ENCODE data around the gene SVIL. TPM values are rescaled to one million over a fixed set of nuclear protein-coding genes. Genes with fewer than 3 reads are reported as not detected.

The SVIL gene, protein sequence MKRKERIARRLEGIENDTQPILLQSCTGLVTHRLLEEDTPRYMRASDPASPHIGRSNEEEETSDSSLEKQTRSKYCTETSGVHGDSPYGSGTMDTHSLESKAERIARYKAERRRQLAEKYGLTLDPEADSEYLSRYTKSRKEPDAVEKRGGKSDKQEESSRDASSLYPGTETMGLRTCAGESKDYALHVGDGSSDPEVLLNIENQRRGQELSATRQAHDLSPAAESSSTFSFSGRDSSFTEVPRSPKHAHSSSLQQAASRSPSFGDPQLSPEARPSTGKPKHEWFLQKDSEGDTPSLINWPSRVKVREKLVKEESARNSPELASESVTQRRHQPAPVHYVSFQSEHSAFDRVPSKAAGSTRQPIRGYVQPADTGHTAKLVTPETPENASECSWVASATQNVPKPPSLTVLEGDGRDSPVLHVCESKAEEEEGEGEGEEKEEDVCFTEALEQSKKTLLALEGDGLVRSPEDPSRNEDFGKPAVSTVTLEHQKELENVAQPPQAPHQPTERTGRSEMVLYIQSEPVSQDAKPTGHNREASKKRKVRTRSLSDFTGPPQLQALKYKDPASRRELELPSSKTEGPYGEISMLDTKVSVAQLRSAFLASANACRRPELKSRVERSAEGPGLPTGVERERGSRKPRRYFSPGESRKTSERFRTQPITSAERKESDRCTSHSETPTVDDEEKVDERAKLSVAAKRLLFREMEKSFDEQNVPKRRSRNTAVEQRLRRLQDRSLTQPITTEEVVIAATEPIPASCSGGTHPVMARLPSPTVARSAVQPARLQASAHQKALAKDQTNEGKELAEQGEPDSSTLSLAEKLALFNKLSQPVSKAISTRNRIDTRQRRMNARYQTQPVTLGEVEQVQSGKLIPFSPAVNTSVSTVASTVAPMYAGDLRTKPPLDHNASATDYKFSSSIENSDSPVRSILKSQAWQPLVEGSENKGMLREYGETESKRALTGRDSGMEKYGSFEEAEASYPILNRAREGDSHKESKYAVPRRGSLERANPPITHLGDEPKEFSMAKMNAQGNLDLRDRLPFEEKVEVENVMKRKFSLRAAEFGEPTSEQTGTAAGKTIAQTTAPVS (N-terminal part only)
- polyA plus RNA-seq (ENCODE audit: insufficient read length in 10 of 10): 100 to 1,000 TPM; 152 to 260 (median 175) TPM
- long read RNA-seq, donor 1, partial matches to known transcripts: 50 of 69 reads
- long read RNA-seq, donor 1, other reads (novel, unspliced or antisense): 19 of 69 reads
- long read RNA-seq, donor 2, partial matches to known transcripts: 31 of 31 reads
- long read RNA-seq, donor 2, other reads (novel, unspliced or antisense): 0 of 31 reads
- long read RNA-seq, donor 3: 0 reads
- long read RNA-seq, donor 4, partial matches to known transcripts: 21 of 21 reads
- long read RNA-seq, donor 4, other reads (novel, unspliced or antisense): 0 of 21 reads
- long read RNA-seq, donor 5, partial matches to known transcripts: 32 of 32 reads
- long read RNA-seq, donor 5, other reads (novel, unspliced or antisense): 0 of 32 reads
- long read RNA-seq, donor 6, full-length matches to known transcripts: 1 of 44 reads
- long read RNA-seq, donor 6, partial matches to known transcripts: 38 of 44 reads
- long read RNA-seq, donor 6, other reads (novel, unspliced or antisense): 5 of 44 reads
- long read RNA-seq, donor 7, partial matches to known transcripts: 26 of 26 reads
- long read RNA-seq, donor 7, other reads (novel, unspliced or antisense): 0 of 26 reads
- long read RNA-seq, donor 8: 0 reads
- long read RNA-seq, donor 9: 0 reads

DNA sequence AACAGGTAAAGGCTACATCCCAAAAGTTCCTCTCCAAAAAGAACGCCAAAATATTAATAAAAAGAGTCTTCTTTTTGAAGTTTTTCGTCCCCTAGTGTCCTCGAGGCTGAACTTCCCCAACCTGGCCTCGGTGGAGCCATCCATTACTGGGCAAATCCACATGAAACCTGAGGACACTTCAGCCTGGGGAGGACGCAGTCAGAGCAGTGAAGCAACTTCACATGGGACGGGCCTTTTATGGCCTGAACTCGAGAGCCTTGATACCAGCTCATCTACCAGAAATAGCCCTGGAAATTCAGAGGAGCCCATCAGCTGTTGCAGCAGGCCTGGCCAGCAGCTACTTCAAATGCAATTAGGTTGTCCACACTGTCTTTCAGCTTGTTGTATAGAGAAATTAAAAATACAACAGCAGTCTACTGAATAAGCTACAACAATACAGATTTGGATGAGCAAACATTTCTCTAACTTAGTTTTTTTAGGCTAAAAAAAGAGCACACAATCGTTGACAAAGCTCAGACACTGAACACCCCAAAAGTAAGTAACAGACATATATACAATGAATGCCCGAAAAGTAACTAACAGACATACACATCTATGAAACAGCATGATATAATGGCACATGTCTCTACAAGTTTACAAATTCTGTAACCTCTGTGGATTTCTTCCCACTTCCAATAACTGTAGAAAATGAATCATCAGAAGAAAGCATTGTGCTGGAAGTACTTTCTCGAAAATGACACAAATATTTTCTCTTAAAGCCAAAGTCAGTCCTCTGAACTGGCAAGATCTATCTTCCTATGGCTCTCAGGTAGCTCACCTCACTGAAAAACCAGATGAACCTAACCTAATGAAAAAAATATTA lies at the start of gene SVIL:
TSS of gene SVIL (minus strand) at position 208 of the 862 bp plus-strand sequence. CDS start 79,913 bp downstream, outside the sequence.
- DNase-seq: peak; percentile 69 to 79 (median 77)

DNA sequence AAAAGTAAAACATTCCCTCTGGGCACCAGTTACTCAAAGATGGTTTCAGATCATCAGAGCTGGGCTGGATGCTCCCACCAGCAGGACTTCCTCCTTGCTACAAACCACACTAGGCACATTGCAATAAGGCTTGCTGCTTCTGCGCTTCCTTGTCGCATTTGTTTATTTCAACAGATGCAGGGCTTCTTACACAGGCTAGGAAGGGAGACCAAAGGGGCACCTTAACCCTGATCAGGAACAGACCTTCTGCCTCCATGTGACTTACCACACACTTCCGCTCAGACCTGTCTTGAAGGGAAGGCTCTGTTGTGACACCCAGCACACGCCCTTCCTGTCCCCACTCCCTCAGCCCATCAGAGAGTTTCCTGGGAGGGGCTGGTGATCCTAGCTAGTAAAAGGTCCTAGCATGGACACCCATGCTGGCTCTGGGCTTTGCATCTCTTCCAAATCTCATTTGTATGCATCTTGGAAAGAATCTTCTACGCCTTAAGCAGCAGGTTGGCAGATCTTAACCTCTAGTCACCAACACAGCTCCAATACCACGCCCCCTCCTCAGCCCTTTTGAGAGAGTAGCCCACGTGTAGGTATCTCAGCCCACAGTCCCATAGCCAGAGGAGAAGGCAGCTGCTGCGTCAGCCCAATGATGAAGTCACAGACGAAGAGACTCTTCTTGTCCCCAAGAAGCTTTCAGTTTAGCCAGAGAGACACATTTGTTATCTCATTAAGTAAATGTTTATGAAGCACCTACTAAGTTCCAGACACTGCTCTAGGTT lies 47.1 kb upstream of the SVIL start:
- no peak for DNase-seq

DNA sequence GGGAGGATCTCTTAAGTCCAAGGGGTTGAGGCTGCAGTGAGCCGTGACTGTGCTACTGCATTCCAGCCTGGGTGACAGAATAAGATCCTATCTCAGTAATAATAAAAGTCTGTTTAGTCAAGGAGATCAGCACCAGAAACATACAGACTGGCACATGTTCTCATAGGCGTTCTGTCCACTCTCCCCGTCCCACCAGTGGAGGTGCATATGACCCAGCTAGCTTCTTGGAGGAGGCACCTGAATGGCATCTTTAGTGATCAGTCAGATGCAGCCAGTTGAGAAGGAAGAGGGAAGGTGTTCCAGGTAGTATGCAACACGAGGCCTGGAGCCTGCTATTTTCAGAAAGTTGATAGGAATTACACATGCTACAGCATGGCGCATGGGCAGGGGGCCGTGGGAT lies 45.3 kb upstream of the SVIL start:
- DNase-seq: no peak

DNA sequence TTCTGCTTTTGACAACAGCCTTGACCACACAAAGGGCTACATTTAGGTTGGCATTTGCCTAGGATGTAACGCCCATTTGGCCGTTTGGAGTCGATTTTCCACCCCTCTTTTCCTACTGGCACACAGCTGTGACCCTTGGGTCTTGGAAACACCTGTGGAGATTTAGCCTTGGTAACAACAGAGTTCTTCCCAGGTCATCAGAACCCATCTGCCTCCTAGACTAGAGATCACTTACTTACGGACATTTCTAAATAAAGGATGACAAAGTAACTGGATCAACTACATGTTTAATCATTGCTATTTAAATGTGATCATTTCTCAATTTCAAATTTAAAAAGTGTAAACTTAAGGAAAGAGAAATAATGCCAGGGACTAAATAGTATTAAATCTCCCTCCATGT lies 42.0 kb upstream of the SVIL start:
- DNase-seq: no peak

DNA sequence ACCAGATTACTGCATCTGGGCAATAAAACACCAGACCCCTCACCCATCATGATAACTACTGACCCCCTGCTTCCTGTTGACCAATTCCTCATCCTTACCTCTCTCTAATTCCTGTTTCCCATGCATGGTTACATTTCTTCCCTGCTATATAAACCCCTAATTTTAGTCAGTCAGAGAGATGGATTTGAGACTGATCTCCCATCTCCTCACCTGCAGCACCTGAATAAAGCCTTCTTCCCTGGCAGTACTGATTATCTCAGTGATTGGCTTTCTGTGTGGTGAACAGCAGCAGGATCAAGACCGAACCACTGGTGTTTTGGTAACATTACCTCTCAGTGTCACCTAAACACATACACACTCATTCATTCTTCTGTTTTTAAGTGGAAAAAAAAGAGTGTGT lies 41.2 kb upstream of the SVIL start:
- no peak for DNase-seq

DNA sequence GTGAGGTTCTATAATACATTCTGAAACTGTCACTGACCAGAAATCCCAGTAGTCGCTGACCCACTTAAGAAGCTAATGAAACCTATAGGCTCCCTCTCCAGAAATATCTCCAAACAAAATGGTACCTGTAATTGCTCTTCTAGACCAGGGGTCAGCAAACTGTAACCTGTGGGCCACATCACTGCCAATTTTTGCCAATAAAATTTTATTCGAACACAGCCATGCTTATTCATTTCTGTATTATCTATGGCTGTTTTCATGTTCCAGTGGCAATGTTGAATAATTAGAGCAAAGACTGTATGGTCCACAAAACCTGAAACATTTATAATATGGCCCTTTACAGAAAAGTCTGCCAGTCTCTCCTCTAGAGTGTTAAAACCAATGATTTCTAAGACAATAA lies 37.2 kb upstream of the SVIL start:
- DNase-seq: no peak

DNA sequence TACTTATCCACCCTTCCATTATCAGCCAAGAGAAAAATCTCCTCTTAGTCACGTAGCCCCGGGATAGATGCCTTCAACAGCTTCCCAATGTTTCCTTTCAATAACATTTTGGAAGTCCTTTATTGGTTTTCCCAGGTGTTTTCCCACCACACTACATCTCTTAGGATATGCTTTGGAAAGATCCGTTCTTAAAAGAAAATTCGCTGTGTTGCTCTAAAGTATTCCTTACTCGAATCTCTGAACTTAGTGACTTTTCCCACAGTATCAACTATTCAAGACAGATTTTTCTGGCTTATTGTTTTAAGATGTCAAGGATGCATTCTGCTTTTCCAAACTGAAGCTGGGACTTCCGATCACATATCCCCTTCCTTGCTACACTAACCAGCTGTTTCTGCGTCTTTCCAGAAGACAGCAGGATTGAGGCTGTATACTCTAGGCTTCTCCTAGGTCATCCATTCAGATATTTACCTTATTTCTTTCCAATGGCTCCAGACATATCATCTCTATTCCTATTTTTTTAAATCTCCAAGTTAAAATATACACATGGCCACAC lies 36.5 kb upstream of the SVIL start:
- peak; percentile 49 to 83 (median 56) for DNase-seq

DNA sequence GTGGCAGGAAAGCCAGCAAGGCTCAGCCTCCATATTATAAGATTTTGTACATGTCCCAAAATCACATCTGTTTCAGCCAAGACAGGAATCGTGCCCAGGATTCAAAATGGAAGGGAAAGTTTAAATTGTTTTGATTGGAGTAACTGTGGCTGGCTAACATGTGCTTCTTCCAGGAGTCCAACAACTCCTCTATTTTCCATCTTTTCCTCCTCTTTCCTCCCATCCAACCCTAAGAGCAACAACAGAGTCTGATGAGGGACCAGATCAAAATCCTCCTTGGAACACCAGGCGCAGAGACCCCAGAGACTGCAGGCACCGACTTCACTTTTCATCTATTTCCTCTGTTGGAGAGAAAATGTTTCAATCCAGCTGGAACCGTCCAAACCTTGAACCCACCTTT lies 36.0 kb upstream of the SVIL start:
- peak in 2 of 3 donors; percentile 53 to 67 for DNase-seq

DNA sequence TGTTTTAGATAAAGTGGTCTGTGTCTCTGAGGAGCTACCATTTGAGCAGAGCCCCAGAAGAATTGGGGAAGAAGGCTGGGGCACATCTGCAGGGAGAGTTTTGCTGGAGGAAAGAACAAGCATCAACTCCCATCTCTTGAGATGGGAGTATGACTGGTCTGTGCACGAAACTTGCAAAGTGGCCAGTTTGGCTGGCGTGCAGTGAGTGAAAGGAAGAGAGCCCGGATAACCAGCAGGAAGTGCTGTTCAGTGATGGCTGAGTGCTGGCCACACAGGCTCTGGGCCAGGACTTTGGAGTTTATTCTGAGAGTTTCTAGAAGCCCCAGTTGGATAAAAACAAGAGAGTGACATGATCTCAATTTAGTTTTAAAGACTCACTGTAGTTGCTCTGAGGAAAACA lies 34.4 kb upstream of the SVIL start:
- DNase-seq: no peak

DNA sequence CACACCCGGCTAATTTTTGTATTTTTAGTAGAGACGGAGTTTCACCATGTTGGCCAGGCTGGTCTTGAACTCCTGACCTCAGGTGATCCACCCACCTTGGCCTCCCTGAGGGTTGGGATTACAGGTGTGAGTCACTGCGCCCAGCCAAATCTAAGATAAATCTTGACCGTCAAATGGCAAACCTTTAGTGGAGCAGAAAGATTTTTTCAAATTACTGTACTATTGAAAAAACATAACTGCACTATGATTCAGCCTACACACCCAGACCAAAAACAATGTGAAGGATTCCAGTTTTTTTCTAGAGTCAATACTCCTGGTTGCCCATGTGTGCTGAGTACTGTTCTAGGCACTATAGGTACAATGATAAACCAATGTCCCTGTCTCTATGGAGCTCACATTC lies 33.9 kb upstream of the SVIL start:
- no peak for DNase-seq

DNA sequence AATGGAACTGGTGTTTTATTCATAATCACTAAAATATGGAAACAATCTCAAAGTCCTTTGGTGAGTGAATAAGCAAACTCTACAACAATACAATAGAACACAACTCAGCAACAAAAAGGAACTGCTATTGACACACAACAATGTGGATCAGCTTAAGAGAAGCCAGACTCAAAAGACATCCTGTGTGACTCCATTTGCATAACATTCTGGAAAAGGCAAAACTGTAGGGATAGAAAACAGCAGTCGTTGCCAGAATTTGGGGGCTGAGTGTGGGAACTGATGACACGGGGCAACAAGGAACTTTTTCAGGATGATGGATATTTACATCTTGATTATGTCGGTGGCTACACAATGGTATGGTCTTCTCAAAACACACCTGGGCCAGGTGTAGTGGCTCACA lies 32.4 kb upstream of the SVIL start:
- DNase-seq: no peak

DNA sequence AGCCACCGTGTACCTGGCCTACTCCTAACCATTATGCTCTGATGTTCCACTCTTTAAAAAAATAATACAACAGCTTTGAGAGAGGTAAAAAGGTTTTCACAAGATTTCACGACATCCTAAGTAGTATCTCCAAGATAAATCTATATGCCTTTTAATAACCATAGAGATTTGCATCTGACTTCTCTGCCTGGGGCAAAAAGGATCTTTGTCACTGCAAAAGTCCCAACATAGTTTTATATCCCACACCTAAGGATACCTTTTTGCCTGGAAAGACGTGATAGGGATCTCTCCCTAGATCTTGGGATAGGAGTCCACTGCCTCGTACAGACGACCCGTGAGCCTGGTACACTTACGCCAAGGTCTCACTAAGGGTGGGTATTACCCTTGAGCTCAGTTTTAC lies 31.4 kb upstream of the SVIL start:
- no peak for DNase-seq

DNA sequence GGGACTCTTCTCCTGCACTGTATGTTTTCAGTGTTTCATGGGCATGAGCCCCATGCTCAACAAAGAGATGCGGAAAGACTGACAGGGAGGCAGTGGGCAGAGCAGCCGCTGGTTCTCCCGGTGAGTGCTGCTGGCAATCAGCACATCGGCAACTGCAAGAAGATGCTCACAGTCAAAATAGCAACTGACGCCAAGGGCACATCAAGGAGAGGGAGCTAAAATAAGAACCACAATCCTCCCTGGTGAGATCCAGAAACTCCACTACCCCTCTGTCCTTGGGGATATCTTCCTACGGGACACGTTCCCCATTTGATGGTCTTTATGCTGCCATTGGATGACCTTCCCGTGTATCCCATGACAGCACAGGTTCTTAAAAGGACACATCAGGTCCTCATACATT lies 28.9 kb upstream of the SVIL start:
- DNase-seq: no peak

DNA sequence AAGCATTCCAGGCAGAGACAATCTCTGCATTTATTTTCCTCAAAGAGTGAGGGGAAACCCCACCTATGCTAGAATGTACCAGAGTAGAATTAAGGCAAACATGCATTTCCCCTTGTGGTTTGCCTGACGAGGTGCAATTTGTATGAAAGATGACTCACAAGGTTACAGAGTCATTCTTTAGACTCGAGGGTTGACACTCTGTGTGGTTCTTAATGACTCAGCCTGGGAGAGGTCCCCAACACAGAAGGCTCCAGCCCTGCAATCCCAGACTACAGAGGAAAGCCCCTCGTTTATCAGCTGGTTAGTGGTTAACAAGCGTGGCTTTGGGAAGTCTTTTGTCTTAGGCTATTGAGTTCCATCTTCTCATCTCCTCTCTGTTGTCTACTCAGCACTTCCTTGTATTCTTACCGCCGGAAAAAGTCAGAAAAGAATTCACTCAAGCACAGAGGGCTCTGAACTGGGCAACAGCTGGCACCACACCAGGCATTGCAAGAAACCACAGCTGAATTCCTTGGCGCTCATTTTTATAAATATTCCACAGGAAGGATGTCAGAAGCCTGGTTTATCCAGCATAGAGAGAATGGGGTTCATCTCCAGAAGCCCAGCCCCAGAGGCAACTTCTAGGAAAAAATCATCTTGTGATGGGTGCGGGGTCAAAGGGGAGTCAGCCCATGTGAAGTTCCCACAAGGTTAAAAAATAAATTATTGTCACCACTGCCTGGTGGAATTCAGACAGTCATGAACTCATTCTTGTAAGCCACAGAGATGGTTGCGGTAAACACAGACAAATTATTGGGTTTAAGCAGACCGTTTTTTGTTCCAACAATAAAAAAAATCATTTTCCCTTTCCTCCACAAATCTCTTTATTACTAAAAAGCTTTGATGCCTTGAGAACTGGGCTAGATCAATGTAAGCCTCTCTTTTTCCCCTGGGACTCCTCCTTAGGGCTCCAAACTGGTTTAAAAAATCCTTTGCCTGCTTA lies 24.5 kb upstream of the SVIL start:
- DNase-seq: peak in 1 of 3 donors; percentile 98

DNA sequence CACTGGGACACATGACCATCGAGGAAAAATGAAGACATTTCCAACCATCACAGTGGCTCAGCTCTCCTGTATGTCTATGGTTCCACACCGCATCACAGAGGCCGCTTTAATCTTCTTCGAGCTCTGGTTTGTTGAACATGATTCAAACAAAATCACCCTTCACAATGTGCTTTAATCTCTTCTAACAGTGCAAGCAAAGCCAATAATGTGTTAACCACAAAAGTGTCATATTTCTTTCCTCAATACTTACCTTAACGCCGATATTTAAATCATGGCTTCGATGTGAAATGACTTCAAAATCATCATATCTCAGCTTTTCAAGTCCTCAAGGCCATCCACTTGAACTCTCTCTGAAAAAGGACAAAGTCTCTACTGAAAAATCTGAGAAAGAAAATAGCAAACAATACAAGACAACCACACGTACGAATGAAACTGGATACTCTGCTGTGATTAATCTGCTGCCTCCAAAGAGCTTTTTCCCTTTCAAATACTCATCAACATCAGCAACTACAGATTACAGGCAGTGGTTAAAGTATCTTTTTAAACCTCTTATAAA lies 23.0 kb upstream of the SVIL start:
- DNase-seq: no peak

DNA sequence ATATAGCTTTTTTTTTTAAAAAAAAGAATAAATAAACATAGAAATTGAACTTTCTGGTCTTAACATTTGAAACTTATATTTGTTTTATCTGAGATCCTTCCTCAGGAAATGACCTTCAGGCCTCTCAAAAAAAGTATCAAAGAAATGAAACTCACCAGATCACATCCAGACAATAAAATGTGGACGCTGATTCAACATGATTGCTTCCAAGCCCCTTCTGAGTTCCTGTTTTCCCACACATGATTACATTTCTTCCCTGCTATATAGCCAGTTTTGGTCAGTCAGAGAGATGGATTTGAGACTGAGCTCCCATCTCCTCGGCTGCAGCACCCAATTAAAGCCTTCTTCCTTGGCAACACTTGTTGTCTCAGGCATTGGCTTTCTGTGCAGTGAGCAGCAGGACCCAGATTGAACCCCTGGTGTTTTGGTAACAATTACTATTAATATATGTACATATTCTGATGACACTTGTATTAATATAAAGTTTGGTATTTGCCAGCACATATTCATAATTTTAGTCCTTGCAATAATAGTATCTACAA lies 21.8 kb upstream of the SVIL start:
- DNase-seq: no peak

DNA sequence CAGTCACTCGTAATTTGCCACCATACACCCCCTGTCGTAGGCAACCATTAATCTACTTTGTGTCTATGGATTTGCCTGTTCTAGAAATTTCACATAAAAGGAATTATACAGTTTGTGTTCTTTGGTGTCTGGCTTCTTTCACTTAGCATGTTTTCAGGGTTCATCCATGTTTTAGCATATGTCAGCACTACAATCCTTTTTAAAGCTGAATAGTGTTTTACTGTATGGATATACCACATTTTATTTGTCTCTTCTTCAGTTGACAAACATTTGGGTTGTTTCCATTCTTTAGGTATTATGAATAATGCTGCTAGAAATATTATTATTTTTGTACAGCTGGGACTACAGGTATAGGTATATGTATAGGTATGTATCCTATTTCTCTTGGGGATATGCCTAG lies 17.4 kb upstream of the SVIL start:
- DNase-seq: no peak

Measured in muscle of back (tissue), 13 donors.